Progenitor cell of endocrine pancreas (in vitro differentiated cells): Measurements from ENCODE around the gene CTXND2. TPM values are rescaled to one million over a fixed set of nuclear protein-coding genes. Genes with fewer than 3 reads are reported as not detected.
"Not testable (repeated sequence)": the region's sequence is repeated elsewhere in the genome, so short reads cannot be mapped to it uniquely, and the experiment has no call there.

Experiments used
- DNase-seq: peaks from one replicate; pipeline ENCODE4 v3.0.0; 2021; ENCODE audit warnings: low spot score; ENCODE audit not compliant: unreplicated experiment
- H3K27ac Mint-ChIP-seq: 2 replicates; pipeline ENCODE4 v1.8.0; 2021; ENCODE audit warnings: mild to moderate bottlenecking, moderate library complexity, mixed read lengths
- H3K27me3 Mint-ChIP-seq: 2 replicates; pipeline ENCODE4 v1.8.0; 2021; ENCODE audit warnings: mixed read lengths
- H3K36me3 Mint-ChIP-seq: 2 replicates; pipeline ENCODE4 v1.8.0; 2022; ENCODE audit warnings: mixed read lengths; ENCODE audit not compliant: insufficient read depth
- H3K4me1 Mint-ChIP-seq: 2 replicates; pipeline ENCODE4 v1.8.0; 2021; ENCODE audit warnings: low read depth, mixed read lengths
- H3K4me3 Mint-ChIP-seq: 2 replicates; pipeline ENCODE4 v1.8.0; 2021; ENCODE audit warnings: low read depth, mild to moderate bottlenecking, moderate library complexity, mixed read lengths
- H3K9me3 Mint-ChIP-seq: 2 replicates; pipeline ENCODE4 v1.8.0; 2021; ENCODE audit warnings: low read depth, mixed read lengths
- long read RNA-seq: library from polyadenylated mRNA; unstranded; transcript quantifications from one replicate; pipeline ENCODE4 v2.0.0, GENCODE V29; 2020
- total RNA-seq: library from RNA; stranded (reverse); gene quantifications from 2 replicates; pipeline ENCODE4 v1.2.1, GENCODE V29; 2021
- TF ChIP-seq, protein P1 (sequence below): fragments of 200-600 bp; sonication (generic); IDR thresholded peaks from one replicate; pipeline ENCODE4 v1.5.0; 2021; ENCODE audit warnings: antibody characterized with exemption, mild to moderate bottlenecking; ENCODE audit not compliant: unreplicated experiment

The CTXND2 gene
- total RNA-seq, result not detected in 2 replicates
- long read RNA-seq, result 0 reads

DNA sequence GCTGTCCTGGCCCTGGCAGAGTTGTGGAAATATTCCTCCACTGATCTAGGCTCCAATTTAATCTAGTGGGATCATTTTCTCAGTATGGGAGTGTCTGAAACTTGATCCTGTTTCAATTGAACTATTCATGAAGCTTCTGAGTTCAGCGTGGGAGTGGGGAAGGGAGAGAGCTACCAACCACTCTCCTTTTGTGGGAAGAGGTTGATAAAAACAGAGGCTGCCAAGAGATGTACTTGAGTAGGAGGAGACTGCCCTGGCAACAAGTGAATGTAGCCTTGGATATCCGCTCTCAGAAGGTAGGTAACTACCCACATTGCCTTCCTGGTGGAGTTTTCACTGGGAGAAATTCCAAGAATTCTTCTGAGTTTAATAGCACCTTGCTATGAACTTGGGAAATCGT, at the start of gene CTXND2:
Gene CTXND2 (plus strand): TSS at position 119 of the 400 bp plus-strand sequence. CDS start 25,179 bp downstream, outside the sequence.
- no peaks in the 10 kb centered on the region for H3K9me3 Mint-ChIP-seq
- no peak for DNase-seq
- H3K4me3 Mint-ChIP-seq, result no peak within 1 kb of the TSS
- H3K27me3 Mint-ChIP-seq, result peaks cover 12% of the 10 kb centered on the region
- TF ChIP-seq, protein P1, sequence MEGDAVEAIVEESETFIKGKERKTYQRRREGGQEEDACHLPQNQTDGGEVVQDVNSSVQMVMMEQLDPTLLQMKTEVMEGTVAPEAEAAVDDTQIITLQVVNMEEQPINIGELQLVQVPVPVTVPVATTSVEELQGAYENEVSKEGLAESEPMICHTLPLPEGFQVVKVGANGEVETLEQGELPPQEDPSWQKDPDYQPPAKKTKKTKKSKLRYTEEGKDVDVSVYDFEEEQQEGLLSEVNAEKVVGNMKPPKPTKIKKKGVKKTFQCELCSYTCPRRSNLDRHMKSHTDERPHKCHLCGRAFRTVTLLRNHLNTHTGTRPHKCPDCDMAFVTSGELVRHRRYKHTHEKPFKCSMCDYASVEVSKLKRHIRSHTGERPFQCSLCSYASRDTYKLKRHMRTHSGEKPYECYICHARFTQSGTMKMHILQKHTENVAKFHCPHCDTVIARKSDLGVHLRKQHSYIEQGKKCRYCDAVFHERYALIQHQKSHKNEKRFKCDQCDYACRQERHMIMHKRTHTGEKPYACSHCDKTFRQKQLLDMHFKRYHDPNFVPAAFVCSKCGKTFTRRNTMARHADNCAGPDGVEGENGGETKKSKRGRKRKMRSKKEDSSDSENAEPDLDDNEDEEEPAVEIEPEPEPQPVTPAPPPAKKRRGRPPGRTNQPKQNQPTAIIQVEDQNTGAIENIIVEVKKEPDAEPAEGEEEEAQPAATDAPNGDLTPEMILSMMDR, result no peak
- no peak within 1 kb of the TSS for H3K27ac Mint-ChIP-seq
- no peaks in the 10 kb centered on the region for H3K36me3 Mint-ChIP-seq
- H3K4me1 Mint-ChIP-seq, result peaks cover 3% of the 10 kb centered on the region

- H3K27me3 Mint-ChIP-seq, DNase-seq, H3K27ac Mint-ChIP-seq, H3K4me3 Mint-ChIP-seq, H3K9me3 Mint-ChIP-seq: not testable (repeated sequence)
- Mint-ChIP-seq H3K36me3 (peaks cover 14% of the 10 kb centered on the region), H3K4me1 (peaks cover 18% of the 10 kb centered on the region)
Observed at GRCh38 chr1:150840850-150841249, 46.1 kb upstream of the CTXND2 start.

DNA sequence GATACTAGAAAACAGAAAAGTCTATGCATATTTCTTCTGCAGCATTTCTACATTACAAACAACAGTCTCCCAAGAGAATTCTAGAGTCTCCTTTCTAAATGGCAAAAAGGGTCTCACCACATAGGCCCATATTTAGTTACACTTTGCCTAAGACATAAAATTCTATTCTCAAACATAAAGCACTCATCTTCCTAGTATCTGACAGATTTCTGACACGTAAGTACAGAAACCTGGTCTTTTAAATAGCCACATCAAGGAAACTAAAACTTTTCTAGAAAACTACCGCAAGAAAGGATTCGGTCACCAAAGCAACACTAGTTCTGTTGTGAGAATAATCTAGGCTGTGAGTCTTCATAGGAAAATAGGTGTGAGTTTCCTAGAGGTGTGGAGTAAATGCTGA, 45.3 kb upstream of the CTXND2 start:
- no peak overlapping the region for H3K4me3 Mint-ChIP-seq
- peaks cover 14% of the 10 kb centered on the region for H3K36me3 Mint-ChIP-seq
- TF ChIP-seq, protein P1, result no peak
- no peak for DNase-seq
- no peaks in the 10 kb centered on the region for H3K27me3 Mint-ChIP-seq
- peak overlapping the region; percentile 26 for H3K27ac Mint-ChIP-seq
- H3K4me1 Mint-ChIP-seq, result peaks cover 16% of the 10 kb centered on the region
- H3K9me3 Mint-ChIP-seq, result no peaks in the 10 kb centered on the region

DNA sequence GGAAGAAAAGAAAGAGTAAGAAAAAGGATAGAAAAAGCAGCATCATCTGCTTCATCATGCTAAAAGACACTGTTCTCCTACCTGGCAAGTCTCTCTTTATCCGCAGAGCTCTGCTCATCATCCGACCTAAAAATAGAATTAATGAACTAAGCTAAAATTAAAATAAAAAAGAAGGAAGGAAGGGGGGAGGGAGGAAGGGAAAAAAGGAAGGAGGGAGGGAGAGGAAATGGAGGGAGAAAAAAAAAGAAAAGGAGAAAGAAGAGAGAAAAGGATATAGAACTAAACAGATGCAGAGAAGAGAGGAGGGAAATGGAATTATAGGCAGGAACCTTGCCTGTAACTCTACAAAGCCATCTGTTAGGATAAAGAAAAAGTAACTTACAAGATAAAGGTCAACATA, 44.6 kb upstream of the CTXND2 start:
- no peak for DNase-seq
- H3K4me3 Mint-ChIP-seq, result no peak overlapping the region
- no peaks in the 10 kb centered on the region for H3K27me3 Mint-ChIP-seq
- H3K36me3 Mint-ChIP-seq, result peaks cover 13% of the 10 kb centered on the region
- TF ChIP-seq, protein P1, result no peak
- peaks cover 16% of the 10 kb centered on the region for H3K4me1 Mint-ChIP-seq
- peak overlapping the region; percentile 70 for H3K27ac Mint-ChIP-seq
- H3K9me3 Mint-ChIP-seq, result no peaks in the 10 kb centered on the region

GRCh38 chr1:150842964-150843363, 44.0 kb upstream of the CTXND2 start:
- Mint-ChIP-seq H3K27ac (peak overlapping the region; percentile 3), H3K4me1 (peaks cover 16% of the 10 kb centered on the region), H3K4me3 (no peak overlapping the region), H3K27me3 (no peaks in the 10 kb centered on the region), H3K36me3 (peaks cover 17% of the 10 kb centered on the region), H3K9me3 (no peaks in the 10 kb centered on the region)
- no peak for DNase-seq
- TF ChIP-seq, protein P1, result no peak

- Mint-ChIP-seq H3K9me3 (no peaks in the 10 kb centered on the region), H3K36me3 (peaks cover 17% of the 10 kb centered on the region), H3K4me1 (peaks cover 16% of the 10 kb centered on the region), H3K27ac (no peak overlapping the region), H3K27me3 (no peaks in the 10 kb centered on the region), H3K4me3 (no peak overlapping the region)
- DNase-seq, result no peak
- TF ChIP-seq, protein P1, result no peak
Observed at GRCh38 chr1:150843474-150843873, 43.5 kb upstream of the CTXND2 start.
